Hematopoietic multipotent progenitor cell treated with erythropoietin and hydrocortisone succinate and interleukin-3 and kit ligand, for 4 days (in vitro differentiated cells): Measurements from ENCODE around the gene RIMBP2.
A peak's percentile ranks its signal among the peaks of the same experiment; 100 is the strongest.
"Not testable (repeated sequence)": the region's sequence is repeated elsewhere in the genome, so short reads cannot be mapped to it uniquely, and the experiment has no call there.

ENCODE experiments used
- DNase-seq: peaks from one replicate; pipeline ENCODE4 v3.0.0-alpha.2; 2015

Gene RIMBP2

DNA sequence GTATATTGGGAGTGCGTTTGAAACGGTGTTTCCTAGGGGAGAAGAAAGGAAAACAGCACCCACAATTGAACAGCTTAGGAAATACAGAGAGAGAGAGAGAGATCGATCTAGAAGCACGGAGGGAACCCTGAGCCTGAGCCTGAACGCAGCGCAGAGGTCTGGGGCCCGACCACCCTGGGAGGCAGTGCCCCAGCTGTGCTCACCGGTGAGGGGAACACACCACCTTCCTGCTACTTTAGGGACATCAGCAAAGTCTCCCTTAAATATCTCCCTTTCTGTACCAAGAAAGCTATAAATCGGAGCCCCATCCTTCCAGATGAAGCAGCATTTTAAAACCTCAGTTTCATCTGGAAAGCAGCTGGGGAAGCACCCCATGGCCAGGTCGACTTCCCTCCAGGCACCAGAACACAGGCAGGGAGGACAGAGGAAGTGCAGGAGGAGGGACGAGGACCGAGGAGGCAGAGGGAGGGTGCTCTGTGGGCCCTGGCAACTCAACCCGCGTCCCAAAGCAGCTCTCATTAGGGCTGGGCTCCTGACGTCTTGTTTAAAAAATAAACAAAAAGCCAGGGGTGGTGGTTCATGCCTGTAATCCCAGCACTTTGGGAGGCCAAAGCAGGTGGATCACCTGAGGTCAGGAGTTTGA, 12.2 kb downstream of the RIMBP2 start:
- DNase-seq, result no peak

DNA sequence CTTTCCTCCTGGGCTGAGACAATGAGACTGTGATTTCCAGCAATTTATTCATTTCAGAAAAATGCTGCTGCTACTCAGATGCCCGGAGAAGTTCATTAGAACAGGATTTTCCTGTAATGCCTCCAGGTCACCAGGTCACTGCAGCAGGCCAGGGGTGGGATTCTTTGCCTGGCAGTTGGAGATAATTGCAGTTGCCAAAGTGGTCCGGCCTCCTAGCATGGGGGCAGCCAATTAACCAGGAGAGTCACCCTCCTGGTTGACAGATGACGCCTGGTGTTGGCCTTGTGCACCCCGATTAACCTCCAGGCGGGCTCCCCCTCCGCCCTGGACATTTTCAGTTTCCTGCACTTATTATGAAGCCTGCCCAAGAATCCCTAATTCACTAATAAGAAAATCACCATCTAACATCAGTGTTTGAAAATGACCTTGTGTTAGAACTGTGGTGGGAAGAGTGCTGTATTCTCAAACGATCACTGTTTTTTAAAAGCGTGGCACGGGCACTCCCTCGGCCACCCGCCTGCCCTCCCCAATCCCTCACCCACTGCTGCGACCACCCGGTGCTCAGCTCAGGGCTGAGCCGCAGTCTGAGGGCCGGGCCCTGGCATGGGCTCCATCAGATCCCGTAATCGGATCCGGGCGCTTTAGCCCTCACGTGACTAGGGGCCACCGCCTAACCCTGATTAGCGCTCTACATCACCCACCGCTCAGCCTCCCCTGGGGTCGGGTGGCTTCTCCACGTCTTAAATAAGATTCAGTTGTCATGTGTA, 12.9 kb downstream of the RIMBP2 start:
- DNase-seq, result no peak

- DNase-seq, result no peak
Measured at GRCh38 chr12:130701402-130701744, 14.7 kb downstream of the RIMBP2 start.

DNA sequence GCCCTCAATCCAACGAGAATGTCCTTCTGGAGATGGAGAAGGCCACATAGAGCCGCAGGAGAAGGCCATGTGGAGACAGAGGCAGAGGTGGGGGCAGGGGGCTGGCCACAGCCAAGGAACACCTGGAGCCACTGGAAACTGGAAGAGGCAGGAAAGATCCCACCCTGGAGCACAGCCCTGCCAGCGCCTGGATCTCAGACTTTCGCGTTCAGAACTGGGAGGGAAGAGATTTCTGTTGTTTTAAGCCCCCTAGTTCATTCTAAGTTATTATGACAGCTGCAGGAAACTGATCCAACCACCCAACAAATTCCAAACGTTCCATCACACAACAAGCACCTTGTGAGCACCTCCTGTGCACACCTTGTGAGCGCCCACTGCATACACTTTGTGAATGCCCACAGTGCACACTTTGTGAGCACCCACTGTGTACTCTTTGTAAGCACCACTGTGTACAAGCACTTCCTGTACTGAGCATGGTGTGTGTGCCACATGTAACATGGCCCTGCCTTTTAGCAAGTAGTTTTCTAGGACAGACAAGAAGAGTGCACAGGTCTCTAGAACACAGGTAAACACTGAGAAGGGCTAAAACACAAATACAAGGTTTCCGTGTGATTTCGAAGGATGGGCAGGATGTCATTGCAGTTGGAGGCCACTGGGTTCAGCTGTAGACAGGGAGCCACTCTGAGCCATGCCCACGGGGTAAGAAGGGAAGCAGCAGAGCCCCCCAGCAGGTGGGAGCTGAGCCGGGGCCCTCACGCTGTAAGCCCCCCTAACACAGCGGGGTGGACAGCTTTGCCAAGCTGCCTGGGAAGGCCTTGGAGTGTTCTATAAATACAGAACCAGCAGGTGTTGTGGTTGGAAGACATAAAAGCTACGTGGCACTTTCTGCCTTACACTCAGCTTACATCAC, 15.4 kb downstream of the RIMBP2 start:
- DNase-seq, result no peak

DNA sequence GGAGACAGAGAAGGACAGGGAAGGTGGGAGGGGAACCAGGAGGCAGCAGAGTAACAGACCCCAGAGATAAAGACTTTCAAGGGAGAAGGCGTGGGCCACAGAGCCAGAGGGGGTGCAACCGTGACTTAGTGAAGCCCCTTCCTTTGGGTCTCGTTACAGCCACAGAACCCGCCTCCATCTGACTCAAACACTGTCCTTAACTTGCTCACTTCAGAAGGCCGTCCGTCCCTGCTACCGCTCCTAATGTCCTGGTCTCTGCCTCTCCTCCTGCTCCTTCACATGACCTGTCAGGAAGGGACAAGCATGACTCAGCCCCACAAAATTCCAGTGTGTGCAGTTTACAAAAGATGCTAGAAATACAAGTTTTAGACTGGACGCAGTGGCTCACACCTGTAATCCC, 18.0 kb downstream of the RIMBP2 start:
- DNase-seq, result no peak

DNA sequence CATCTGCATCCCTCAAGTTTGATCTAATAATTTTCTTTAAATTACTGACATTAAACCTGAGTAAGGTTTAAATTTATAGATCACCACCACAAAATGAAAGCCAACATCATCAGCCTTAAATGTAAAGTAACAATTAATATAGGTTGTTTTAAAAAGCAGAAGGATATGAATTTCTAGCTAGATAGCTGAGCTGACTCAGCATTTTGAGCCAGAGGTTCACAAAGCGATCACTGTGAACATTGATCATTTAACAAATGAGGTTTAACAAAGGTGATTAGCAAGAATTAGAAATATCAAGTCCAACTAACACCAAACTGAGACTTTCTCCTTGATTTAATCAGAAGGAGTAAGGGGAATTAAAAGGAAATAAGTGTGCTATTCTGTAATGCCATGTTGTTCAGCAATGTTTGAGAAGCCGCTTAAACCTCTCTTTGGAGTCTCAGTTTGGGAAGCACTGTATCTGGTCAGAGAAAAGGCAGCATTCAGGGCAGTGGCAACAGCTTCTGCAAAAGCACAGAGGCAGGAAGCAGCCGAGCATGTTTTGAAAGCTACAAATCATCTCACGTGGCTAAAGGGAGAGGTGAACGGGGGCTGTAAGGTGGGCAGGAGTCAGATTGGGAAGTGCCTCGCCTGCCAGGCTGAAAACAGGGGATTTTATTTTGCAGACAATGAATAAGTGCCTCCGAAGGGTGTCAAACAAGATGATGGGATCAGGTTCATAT, 19.6 kb downstream of the RIMBP2 start:
- DNase-seq, result peak; percentile 9

- no peak for DNase-seq
Measured at GRCh38 chr12:130695061-130695460, 21.0 kb downstream of the RIMBP2 start.

DNA sequence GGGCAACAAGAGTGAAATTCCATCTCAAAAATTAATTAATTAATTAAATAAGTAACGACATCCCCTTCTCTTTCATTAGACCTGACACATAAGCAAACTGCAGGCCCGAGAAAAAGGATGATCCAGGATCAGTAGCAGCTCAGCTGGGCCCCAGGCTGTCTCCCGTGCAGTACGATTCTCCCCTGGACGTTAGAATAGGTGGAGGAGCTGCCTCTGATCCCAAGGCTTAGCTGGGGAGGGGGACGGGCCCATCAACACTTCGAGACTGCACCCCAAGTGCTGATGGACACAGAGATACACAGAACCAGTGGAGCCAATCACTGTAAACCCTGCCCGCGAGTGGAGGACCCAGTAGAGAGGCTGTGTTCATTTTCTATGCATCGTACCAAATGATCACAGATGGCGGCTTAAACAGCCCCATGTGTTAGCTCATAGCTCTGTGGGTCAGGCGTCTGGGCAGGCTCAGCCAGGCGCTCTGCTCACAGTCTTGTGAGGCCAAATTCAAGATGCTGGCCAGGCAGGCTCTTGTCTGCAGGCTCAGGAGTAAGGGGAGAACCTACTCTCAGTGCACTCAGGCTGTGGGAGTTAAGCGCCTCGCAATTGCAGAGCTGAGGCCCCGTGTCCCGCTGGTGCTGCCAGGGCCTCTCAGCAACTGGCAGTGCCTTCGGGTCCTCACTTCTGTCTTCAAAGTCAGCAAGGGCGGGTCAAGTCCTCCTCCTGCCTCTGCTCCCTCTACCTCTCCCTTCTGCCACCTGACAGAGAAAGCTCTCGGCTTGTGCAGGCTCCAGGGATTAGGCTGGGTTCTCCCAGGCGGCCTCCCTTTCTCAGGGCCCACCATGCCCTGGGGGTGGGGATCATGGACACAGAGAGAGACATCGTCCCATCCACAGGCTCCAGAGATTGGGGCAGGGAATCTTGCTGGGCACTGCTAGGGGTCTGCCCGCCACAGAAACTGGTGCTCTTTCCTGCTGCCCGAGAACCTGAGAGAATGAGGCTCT, 26.4 kb downstream of the RIMBP2 start:
- DNase-seq, result no peak

DNA sequence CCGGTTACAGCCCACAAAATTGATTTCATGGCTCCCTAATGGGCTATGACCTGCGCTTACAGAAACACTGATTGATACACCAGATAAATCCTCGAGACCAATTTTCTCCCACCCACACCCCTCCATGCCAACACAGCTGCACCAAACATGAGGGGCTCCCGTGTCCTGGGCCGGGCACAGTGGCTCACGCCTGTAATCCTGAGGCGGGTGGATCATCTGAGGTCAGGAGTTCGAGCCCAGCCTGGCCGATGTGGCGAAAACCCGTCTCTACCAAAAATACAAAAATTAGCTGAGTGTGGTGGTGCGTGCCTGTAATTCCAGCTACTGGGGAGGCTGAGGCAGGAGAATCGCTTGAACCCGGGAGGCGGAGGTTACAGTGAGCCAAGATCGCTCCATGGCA, 27.1 kb downstream of the RIMBP2 start:
- not testable (repeated sequence) for DNase-seq

- DNase-seq, result no peak
Measured at GRCh38 chr12:130687796-130688778, 28.0 kb downstream of the RIMBP2 start.

- no peak for DNase-seq
Measured at GRCh38 chr12:130687190-130687589, 28.9 kb downstream of the RIMBP2 start.

DNA sequence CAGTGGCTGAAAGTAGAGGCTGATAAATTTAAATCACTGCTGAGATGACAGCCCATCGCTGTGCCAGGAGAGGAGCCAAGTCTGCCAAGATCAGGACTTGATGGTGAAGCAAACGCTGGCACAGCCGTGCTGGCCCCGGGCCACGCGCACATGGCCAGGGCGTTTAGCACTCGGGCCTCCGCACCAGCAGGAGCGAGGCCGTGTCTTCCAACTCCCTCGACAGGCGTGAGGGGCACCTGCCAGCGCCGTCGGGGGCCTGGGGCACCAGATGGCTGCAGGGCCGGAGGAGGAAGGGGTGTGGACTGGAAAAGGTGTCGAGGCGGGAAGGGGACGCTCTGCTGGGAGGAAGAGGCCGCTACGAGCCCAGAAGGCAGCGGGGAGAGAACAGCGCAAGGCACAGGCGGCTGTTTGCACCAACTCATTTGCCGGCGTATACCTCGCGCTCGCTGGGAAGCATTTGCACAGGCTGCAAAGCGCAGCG, 29.5 kb downstream of the RIMBP2 start:
- no peak for DNase-seq

- no peak for DNase-seq
Measured at GRCh38 chr12:130685850-130686249, 30.2 kb downstream of the RIMBP2 start.

GRCh38 chr12:130685250-130685787, 30.8 kb downstream of the RIMBP2 start:
- no peak for DNase-seq

DNA sequence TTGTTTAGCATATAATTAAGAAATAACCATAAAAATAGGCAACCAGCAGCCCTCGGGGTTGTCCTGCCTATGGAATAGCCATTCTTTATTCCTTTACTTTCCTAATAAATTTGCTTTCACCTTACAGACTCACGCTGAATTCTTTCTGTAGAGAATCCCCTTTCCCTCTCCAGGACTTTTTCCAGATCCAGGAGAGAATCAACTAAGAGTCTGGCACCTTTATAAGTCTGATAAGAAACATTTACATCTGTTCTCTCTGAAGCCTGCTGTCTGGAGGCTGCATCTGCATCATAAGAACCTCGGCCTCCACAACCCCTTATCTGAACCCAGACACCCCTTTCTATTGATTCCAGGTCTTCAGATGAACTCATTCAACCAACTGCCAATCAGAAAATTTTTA, 32.3 kb downstream of the RIMBP2 start:
- DNase-seq, result no peak

DNA sequence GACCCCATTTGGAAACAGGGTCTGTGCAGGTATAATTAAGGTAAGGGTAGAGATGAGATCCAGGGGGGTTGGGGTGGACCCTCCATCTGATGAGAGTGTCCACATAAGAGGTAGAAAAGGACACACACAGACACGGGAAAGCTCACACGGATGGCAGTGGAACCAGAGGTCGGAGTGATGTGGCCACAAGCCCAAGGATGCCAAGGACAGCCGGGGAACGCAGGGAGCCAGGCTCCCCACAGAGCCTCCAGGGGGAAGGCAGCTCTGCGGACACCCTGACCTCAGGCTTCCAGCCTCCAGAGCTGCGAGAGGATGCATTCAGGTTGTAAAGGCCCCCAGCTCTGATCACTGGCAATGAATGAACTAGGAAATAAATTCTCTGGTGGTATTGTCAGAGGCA, 33.0 kb downstream of the RIMBP2 start:
- no peak for DNase-seq

- DNase-seq, result no peak
Measured at GRCh38 chr12:130680451-130680990, 35.6 kb downstream of the RIMBP2 start.

GRCh38 chr12:130677957-130678558, 38.0 kb downstream of the RIMBP2 start:
- no peak for DNase-seq

DNA sequence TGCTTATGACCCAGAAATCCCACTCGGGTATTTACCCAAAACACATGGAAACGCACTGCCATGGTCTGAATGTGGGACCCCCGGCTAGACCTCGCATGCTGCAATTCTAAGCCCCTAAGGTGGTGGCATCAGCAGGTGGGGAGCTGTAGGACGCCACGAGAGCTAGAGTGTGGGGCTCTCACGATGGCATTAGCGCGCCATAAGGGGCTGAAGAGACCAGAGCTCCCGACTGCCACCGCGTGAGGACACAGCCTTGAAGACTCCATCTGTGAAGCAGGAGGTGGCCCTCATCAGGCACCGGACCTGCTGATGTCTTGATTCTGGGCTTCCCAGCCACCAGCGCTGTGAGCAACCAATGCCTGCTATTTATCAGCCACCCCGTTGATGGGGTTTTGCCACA, 40.3 kb downstream of the RIMBP2 start:
- no peak for DNase-seq
